Nephron (organoid): Measurements from ENCODE around the gene RANBP2.

Experiments used
- H3K27ac Mint-ChIP-seq, 3 experiments: 2 replicates each; pipeline ENCODE4 v1.8.0; 2020; ENCODE audit warnings: mixed read lengths in 3 of 3, mild to moderate bottlenecking in 2 of 3, moderate library complexity in 1 of 3
- H3K27me3 Mint-ChIP-seq: 2 replicates; pipeline ENCODE4 v1.8.0; 2021; ENCODE audit warnings: low read depth, mild to moderate bottlenecking, moderate library complexity, mixed read lengths
- H3K36me3 Mint-ChIP-seq: 2 replicates; pipeline ENCODE4 v1.8.0; 2020; ENCODE audit warnings: low read depth, mixed read lengths
- H3K4me1 Mint-ChIP-seq: 2 replicates; pipeline ENCODE4 v1.8.0; 2020; ENCODE audit warnings: mixed read lengths
- H3K4me3 Mint-ChIP-seq, 3 experiments: 2 replicates each; pipeline ENCODE4 v1.8.0; 2020; ENCODE audit warnings: mild to moderate bottlenecking in 3 of 3, mixed read lengths in 3 of 3, moderate library complexity in 2 of 3
- H3K9me3 Mint-ChIP-seq: 2 replicates; pipeline ENCODE4 v1.8.0; 2020; ENCODE audit warnings: mixed read lengths
- CTCF ChIP-seq, 3 experiments: fragments of 200-600 bp; sonication (generic); IDR thresholded peaks; one replicate each; pipeline ENCODE4 v1.5.0; 2021; ENCODE audit warnings: antibody characterized with exemption in 3 of 3; ENCODE audit not compliant: unreplicated experiment in 3 of 3

The RANBP2 gene

GRCh38 chr2:108803045-108803736, 83.9 kb downstream of the RANBP2 start:
- Mint-ChIP-seq H3K4me1 (no peaks in the 10 kb centered on the region), H3K4me3 (no peak overlapping the region), H3K9me3 (peaks cover 4% of the 10 kb centered on the region), H3K27ac (no peak overlapping the region), H3K27me3 (no peaks in the 10 kb centered on the region), H3K36me3 (peaks cover 68% of the 10 kb centered on the region)
- TF ChIP-seq CTCF (IDR thresholded peaks at IDR 0.05; ENCODE audit: unreplicated experiment in 3 of 3) = no peak

- H3K27me3 Mint-ChIP-seq = no peaks in the 10 kb centered on the region
- no peak for TF ChIP-seq CTCF (IDR thresholded peaks at IDR 0.05; ENCODE audit: unreplicated experiment in 3 of 3)
- H3K4me1 Mint-ChIP-seq = no peaks in the 10 kb centered on the region
- no peak overlapping the region for H3K27ac Mint-ChIP-seq
- peaks cover 22% of the 10 kb centered on the region for H3K9me3 Mint-ChIP-seq
- no peak overlapping the region for H3K4me3 Mint-ChIP-seq
- peaks cover 70% of the 10 kb centered on the region for H3K36me3 Mint-ChIP-seq
Measured at GRCh38 chr2:108805032-108805431, 85.8 kb downstream of the RANBP2 start.

GRCh38 chr2:108805782-108806181, 86.5 kb downstream of the RANBP2 start:
- H3K9me3 Mint-ChIP-seq = peaks cover 30% of the 10 kb centered on the region

GRCh38 chr2:108806371-108807113, 87.3 kb downstream of the RANBP2 start:
- Mint-ChIP-seq H3K4me1 (no peaks in the 10 kb centered on the region), H3K9me3 (peaks cover 33% of the 10 kb centered on the region), H3K4me3 (no peak overlapping the region), H3K27ac (no peak overlapping the region), H3K27me3 (no peaks in the 10 kb centered on the region), H3K36me3 (peaks cover 81% of the 10 kb centered on the region)
- no peak for TF ChIP-seq CTCF (IDR thresholded peaks at IDR 0.05; ENCODE audit: unreplicated experiment in 3 of 3)

More at GRCh38 chr2:108805782-108806181, 86.5 kb downstream of the RANBP2 start:
- no peak overlapping the region for H3K27ac Mint-ChIP-seq
- H3K4me3 Mint-ChIP-seq = no peak overlapping the region
- peaks cover 73% of the 10 kb centered on the region for H3K36me3 Mint-ChIP-seq
- no peaks in the 10 kb centered on the region for H3K27me3 Mint-ChIP-seq
- H3K4me1 Mint-ChIP-seq = no peaks in the 10 kb centered on the region
- TF ChIP-seq CTCF (IDR thresholded peaks at IDR 0.05; ENCODE audit: unreplicated experiment in 3 of 3) = no peak

GRCh38 chr2:108809936-108810335, 90.7 kb downstream of the RANBP2 start:
- no peak overlapping the region for H3K4me3 Mint-ChIP-seq
- H3K27me3 Mint-ChIP-seq = no peaks in the 10 kb centered on the region
- H3K9me3 Mint-ChIP-seq = peaks cover 36% of the 10 kb centered on the region
- peaks cover 79% of the 10 kb centered on the region for H3K36me3 Mint-ChIP-seq
- H3K27ac Mint-ChIP-seq = no peak overlapping the region
- no peak for TF ChIP-seq CTCF (IDR thresholded peaks at IDR 0.05; ENCODE audit: unreplicated experiment in 3 of 3)
- no peaks in the 10 kb centered on the region for H3K4me1 Mint-ChIP-seq
